Ishikawa (cell line): ENCODE measurements around the gene NEK7.

Experiments
- CEBPB ChIP-seq: IDR thresholded peaks from 2 replicates; pipeline ENCODE4 v1.6.1; 2012
- CREB1 ChIP-seq: IDR thresholded peaks from 2 replicates; pipeline ENCODE4 v1.6.1; 2012; ENCODE audit warnings: low read depth
- EP300 ChIP-seq: IDR thresholded peaks from 2 replicates; pipeline ENCODE4 v1.6.1; 2012; ENCODE audit warnings: borderline replicate concordance
- FOXM1 ChIP-seq: IDR thresholded peaks from 2 replicates; pipeline ENCODE4 v1.6.1; 2012; ENCODE audit warnings: low read depth, borderline replicate concordance
- TAF1 ChIP-seq: IDR thresholded peaks from 2 replicates; pipeline ENCODE4 v1.6.1; 2012; ENCODE audit warnings: low read depth, mild to moderate bottlenecking
- TEAD4 ChIP-seq: IDR thresholded peaks from 2 replicates; pipeline ENCODE4 v1.6.1; 2012
- TF ChIP-seq, protein P1 (sequence below): IDR thresholded peaks from 2 replicates; pipeline ENCODE4 v1.6.1; 2012

DNA sequence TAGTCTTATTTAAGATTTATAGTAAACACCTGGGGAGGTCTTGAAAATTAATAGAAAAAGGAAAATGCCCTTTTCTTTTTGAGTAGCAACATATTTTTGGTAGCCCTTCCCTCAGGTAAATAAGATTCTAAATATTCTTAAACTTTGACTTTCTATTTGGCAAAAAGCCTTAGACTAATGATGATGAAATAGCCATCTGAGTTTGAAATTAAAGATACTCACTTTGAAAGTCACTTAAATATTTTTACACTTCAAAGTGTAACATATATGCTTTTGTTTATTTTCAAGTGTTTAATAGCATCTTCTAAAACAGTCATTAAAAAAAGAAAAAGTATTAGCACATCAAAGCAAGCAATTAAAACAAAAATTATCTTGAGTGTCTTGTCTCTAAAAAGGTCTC, 135.1 kb downstream of the NEK7 start:
- no peak for TF ChIP-seq FOXM1
- TF ChIP-seq TEAD4, result no peak
- no peak for TF ChIP-seq CEBPB
- no peak for TF ChIP-seq CREB1
- no peak for TF ChIP-seq TAF1
- no peak for TF ChIP-seq EP300
- TF ChIP-seq, protein P1, sequence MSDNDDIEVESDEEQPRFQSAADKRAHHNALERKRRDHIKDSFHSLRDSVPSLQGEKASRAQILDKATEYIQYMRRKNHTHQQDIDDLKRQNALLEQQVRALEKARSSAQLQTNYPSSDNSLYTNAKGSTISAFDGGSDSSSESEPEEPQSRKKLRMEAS, result no peak
